ENCODE data around the gene PTPRN2. TPM values are rescaled to one million over a fixed set of nuclear protein-coding genes. Genes with fewer than 3 reads are reported as not detected.

Gene PTPRN2
- total and polyA plus RNA-seq, 2 donors (not counting 3 experiments of a cell fraction or from before 2014, with no cell fraction given): 0.62 to 0.88 TPM

- Histone ChIP-seq H3K9me3 (replicated peaks; ENCODE audit: control insufficient read depth, insufficient read depth, low read length) (no peaks in the 10 kb centered on the region), H3K36me3 (ENCODE audit: control insufficient read depth in 2 of 2, extremely low read depth in 1 of 2, insufficient read depth in 2 of 2, low read length in 2 of 2) (no peaks in the 10 kb centered on the region), H2AFZ (ENCODE audit: low read depth, low read length) (no peak overlapping the region), H3K4me3 (replicated peaks in 1 of 3; ENCODE audit: insufficient read depth in 1 of 3, low read depth in 1 of 3, low read length in 3 of 3) (no peak overlapping the region), H3K27me3 (ENCODE audit: control insufficient read depth in 2 of 2, insufficient read depth in 2 of 2, low read length in 2 of 2) (no peaks in the 10 kb centered on the region), H3K79me2 (ENCODE audit: control insufficient read depth, insufficient read depth, low read length) (no peaks in the 10 kb centered on the region), H3K4me2 (ENCODE audit: insufficient read depth, low read length) (no peak overlapping the region), H3K9ac (replicated peaks; ENCODE audit: extremely low read depth, insufficient read depth, low read length) (no peak overlapping the region), H4K20me1 (replicated peaks; ENCODE audit: control insufficient read depth, extremely low read depth, insufficient read depth, low read length) (no peaks in the 10 kb centered on the region), H3K4me1 (ENCODE audit: control insufficient read depth, extremely low read depth, insufficient read depth, low read length) (no peaks in the 10 kb centered on the region), H3K9me1 (replicated peaks; ENCODE audit: control insufficient read depth, extremely low read depth, insufficient read depth, low read length) (no peaks in the 10 kb centered on the region), H3K27ac (ENCODE audit: insufficient read depth, low read depth, low read length) (no peak overlapping the region)
- ChIA-PET CTCF (no interaction called here), POLR2A (no interaction called here)
- TF ChIP-seq GATA2 (IDR thresholded peaks at IDR 0.05; ENCODE audit: insufficient read depth, insufficient read length, low read depth, low read length): no peak
- TF ChIP-seq POLR2A (IDR thresholded peaks at IDR 0.05; ENCODE audit: low read depth, low read length): no peak
- TF ChIP-seq CTCF (IDR thresholded peaks at IDR 0.05; ENCODE audit: extremely low read depth in 1 of 2, insufficient read depth in 1 of 2, low read depth in 1 of 2, low read length in 2 of 2): no peak
- TF ChIP-seq MAX (IDR thresholded peaks at IDR 0.05; ENCODE audit: insufficient read depth, insufficient read length): no peak
- TF ChIP-seq MYC (IDR thresholded peaks at IDR 0.05; ENCODE audit: low read depth, low read length): no peak
- TF ChIP-seq POLR2AphosphoS5 (IDR thresholded peaks at IDR 0.05; ENCODE audit: insufficient read depth, low read depth, low read length): no peak
- TF ChIP-seq EZH2 (IDR thresholded peaks at IDR 0.05; ENCODE audit: borderline replicate concordance, low read depth, low read length, severe bottlenecking): no peak
- TF ChIP-seq FOS (IDR thresholded peaks at IDR 0.05; ENCODE audit: borderline replicate concordance, insufficient read depth, low read length): no peak
- no peak for TF ChIP-seq JUN (IDR thresholded peaks at IDR 0.05; ENCODE audit: borderline replicate concordance, insufficient read depth, insufficient read length, low read depth)
- dilution Hi-C loops (cut with MboI; ENCODE audit: extremely low pct_ligation_motif_present, low sequenced_read_pairs) (no loop called here), intact Hi-C loops (cut with micrococcal nuclease) (no loop called here)
- no peak for FAIRE-seq
- no TSS peak for BruUV-seq (replicated peaks)
- no peak for DNase-seq (ENCODE audit: low read depth, low spot score)
Measured at GRCh38 chr7:157703131-157703530, 884.5 kb downstream of the PTPRN2 start.

Data from endothelial cell of umbilical vein (primary cell).